K562 (cell line): ENCODE measurements around the gene PGM5. TPM values are rescaled to one million over a fixed set of nuclear protein-coding genes. Genes with fewer than 3 reads are reported as not detected.

Source experiments
- BCOR ChIP-seq: fragments of 450-650 bp; IDR thresholded peaks from 2 replicates; pipeline ENCODE4 v1.6.1; 2016
- CCNT2 ChIP-seq: IDR thresholded peaks from 2 replicates; pipeline ENCODE4 v1.6.1; 2011; ENCODE audit warnings: borderline replicate concordance, low read depth, mild to moderate bottlenecking, moderate library complexity, mixed read lengths, low read length; ENCODE audit not compliant: insufficient read length; ENCODE audit errors: extremely low read depth
- CHAMP1 ChIP-seq: fragments of 450-650 bp; IDR thresholded peaks from 2 replicates; pipeline ENCODE4 v1.6.1; 2016; ENCODE audit warnings: mild to moderate bottlenecking
- CHD4 ChIP-seq: fragments of 200-600 bp; sonication (generic); IDR thresholded peaks from 3 replicates; pipeline ENCODE4 v1.6.1; 2012; ENCODE audit warnings: low read depth, mild to moderate bottlenecking, mixed read lengths, low read length, inconsistent platforms; ENCODE audit not compliant: insufficient read depth, insufficient replicate concordance, poor library complexity, severe bottlenecking
- CREB1 ChIP-seq, 2 experiments: sonication (generic) in 1 of 2; formaldehyde crosslinking in 1 of 2; IDR thresholded peaks; 2 replicates each; pipeline versions ENCODE4 v1.6.1 to v1.8.0; 2012 to 2022; ENCODE audit warnings: inconsistent platforms in 1 of 2, mild to moderate bottlenecking in 1 of 2, missing genetic modification reagents in 1 of 2, moderate library complexity in 1 of 2
- CREB3 ChIP-seq: fragments of 450-650 bp; conservative IDR thresholded peaks from 2 replicates; pipeline ENCODE4 v1.6.1; 2016; ENCODE audit warnings: missing genetic modification characterization, low read depth, mild to moderate bottlenecking, missing compliant biosample characterization, moderate library complexity
- EP300 ChIP-seq: IDR thresholded peaks from 2 replicates; pipeline ENCODE4 v1.6.1; 2012; ENCODE audit warnings: low read length, improper control_type of control experiment
- HMBOX1 ChIP-seq: sonication (generic); IDR thresholded peaks from 2 replicates; pipeline ENCODE4 v1.6.1; 2016
- KDM1A ChIP-seq, 2 experiments: fragments of 450-650 bp; IDR thresholded peaks; 2 replicates each; pipeline ENCODE4 v1.6.1; 2016; ENCODE audit warnings: mild to moderate bottlenecking in 2 of 2
- KLF16 ChIP-seq: IDR thresholded peaks from 2 replicates; pipeline ENCODE4 v1.6.1; 2016; ENCODE audit warnings: antibody characterized with exemption
- MEIS2 ChIP-seq: fragments of 450-650 bp; IDR thresholded peaks from 2 replicates; pipeline ENCODE4 v1.6.1; 2014; ENCODE audit warnings: mild to moderate bottlenecking; ENCODE audit not compliant: partially characterized antibody
- PBX2 ChIP-seq, 2 experiments: IDR thresholded peaks in 1 of 2; conservative IDR thresholded peaks in 1 of 2; 2 replicates each; pipeline ENCODE4 v1.6.1; 2016; ENCODE audit warnings: low read depth in 2 of 2, mild to moderate bottlenecking in 1 of 2, missing compliant biosample characterization in 1 of 2, missing genetic modification characterization in 1 of 2, moderate library complexity in 1 of 2
- POLR2AphosphoS5 ChIP-seq: IDR thresholded peaks from 2 replicates; pipeline ENCODE4 v1.6.1; 2011; ENCODE audit warnings: mild to moderate bottlenecking, low read depth, low read length, moderate library complexity; ENCODE audit not compliant: control insufficient read depth, insufficient read depth
- RBBP5 ChIP-seq: fragments of 200-600 bp; sonication (generic); IDR thresholded peaks from 2 replicates; pipeline ENCODE4 v1.6.1; 2012; ENCODE audit warnings: borderline replicate concordance, mild to moderate bottlenecking, low read length, control low read depth, inconsistent platforms; ENCODE audit not compliant: insufficient read depth, poor library complexity, severe bottlenecking
- RFX1 ChIP-seq: fragments of 450-650 bp; IDR thresholded peaks from 2 replicates; pipeline ENCODE4 v1.6.1; 2016; ENCODE audit warnings: mild to moderate bottlenecking, moderate library complexity
- SOX6 ChIP-seq: fragments of 450-650 bp; IDR thresholded peaks from 2 replicates; pipeline ENCODE4 v1.6.1; 2014; ENCODE audit warnings: mild to moderate bottlenecking
- TRIM24 ChIP-seq, 2 experiments: fragments of 450-650 bp; IDR thresholded peaks; 2 replicates each; pipeline ENCODE4 v1.6.1; 2016
- ZNF197 ChIP-seq: fragments of 200-800 bp; sonication (Bioruptor generic); IDR thresholded peaks from 2 replicates; pipeline ENCODE4 v1.6.1; 2016; ENCODE audit warnings: low read depth, missing genetic modification characterization, missing compliant biosample characterization
- polyA plus RNA-seq, 8 experiments: library from polyadenylated mRNA; depleted of rRNA in 4 of 8; stranded (reverse) in 5 of 8; unstranded in 3 of 8; fragments of >200 nt; fragmentation: Nextera tagmentation in 2 of 8; fragmentation: Illumina TruSeq in 1 of 8; extraction: Ambion mirVana in 2 of 8; extraction: Trizol in 1 of 8; gene quantifications; 2 replicates each; pipeline versions ENCODE4 v1.2.1 to v1.2.3, GENCODE V29; 2011 to 2014; ENCODE audit warnings: inconsistent platforms in 1 of 8, missing spikeins in 1 of 8
- total RNA-seq, 7 experiments: library from RNA; depleted of rRNA in 6 of 7; stranded (reverse); fragments of >200 nt in 6 of 7; fragmentation: Illumina TruSeq in 2 of 7; extraction: Trizol in 2 of 7; gene quantifications; 2 replicates each; pipeline versions ENCODE4 v1.2.1 to v1.2.3, GENCODE V29; 2011 to 2021; ENCODE audit warnings: low replicate concordance in 1 of 7

Gene PGM5
- total and polyA plus RNA-seq, 9 of the 15 experiments (the other 6 are each of a cell fraction or from before 2014, with no cell fraction given), result 0.03 to 0.24 (median 0.15) TPM; not detected in 1

GRCh38 chr9:68508547-68508946 is 152.1 kb downstream of the PGM5 start (continued):
- TF ChIP-seq PBX2 (CRISPR knock-in tag; IDR thresholded peaks at IDR 0.05; ENCODE audit: low read depth) (no peak), PBX2 (tag; conservative IDR thresholded peaks at IDR 0.05; ENCODE audit: low read depth) (0 out of 2 replicates have a peak, but pooled peaks have one; percentile 26), CREB1 (IDR thresholded peaks at IDR 0.05) (0 out of 2 replicates have a peak, but pooled peaks have one; percentile 25), CREB1 (CRISPR knock-in tag; IDR thresholded peaks at IDR 0.05) (no peak), MEIS2 (peak; percentile 79), ZNF197 (CRISPR knock-in tag) (no peak), RBBP5 (no peak), CHAMP1 (0 out of 2 replicates have a peak, but pooled peaks have one; percentile 25), RFX1 (no peak), TRIM24 (IDR thresholded peaks at IDR 0.05) (peak; percentile 56 to 73), CHD4 (no peak), BCOR (0 out of 2 replicates have a peak, but pooled peaks have one; percentile 32), CREB3 (tag) (no peak), KLF16 (peak; percentile 61), POLR2AphosphoS5 (peak; percentile 66), CCNT2 (peak; percentile 65), SOX6 (peak; percentile 82), KDM1A (IDR thresholded peaks at IDR 0.05) (peak; percentile 84 to 91), EP300 (peak; percentile 61; the same call in 1 of the 2 replicates), HMBOX1 (peak; percentile 72)
